NOMO-1 treated with DMSO at 0.1 percent for 48 hours (cell line): ENCODE data around the gene TAB2.

ENCODE experiments used
- DNase-seq: peaks from one replicate; lab custom pipeline; 2025; ENCODE audit not compliant: unreplicated experiment; lab: John Stamatoyannopoulos, UW

Gene TAB2

GRCh38 chr6:149405823-149406765 is 88.6 kb downstream of the TAB2 start:
- DNase-seq: peak; percentile 56

- no peak for DNase-seq
Observed at GRCh38 chr6:149409617-149410016, 92.1 kb downstream of the TAB2 start.

GRCh38 chr6:149410557-149410956 is 93.0 kb downstream of the TAB2 start:
- no peak for DNase-seq

- no peak for DNase-seq
Observed at GRCh38 chr6:149414009-149414408, 96.5 kb downstream of the TAB2 start.

- DNase-seq: no peak
Observed at GRCh38 chr6:149414821-149415220, 97.3 kb downstream of the TAB2 start.

- no peak for DNase-seq
Observed at GRCh38 chr6:149419696-149420404, 102.3 kb downstream of the TAB2 start.

GRCh38 chr6:149421132-149421531 is 103.6 kb downstream of the TAB2 start:
- DNase-seq: no peak

- DNase-seq: no peak
Observed at GRCh38 chr6:149422581-149422980, 105.1 kb downstream of the TAB2 start.

GRCh38 chr6:149423964-149424440 is 106.5 kb downstream of the TAB2 start:
- no peak for DNase-seq

GRCh38 chr6:149425224-149425623 is 107.7 kb downstream of the TAB2 start:
- DNase-seq: no peak

GRCh38 chr6:149425754-149426153 is 108.2 kb downstream of the TAB2 start:
- no peak for DNase-seq

GRCh38 chr6:149428606-149429005 is 111.1 kb downstream of the TAB2 start:
- DNase-seq: no peak

- no peak for DNase-seq
Observed at GRCh38 chr6:149429427-149430360, 112.2 kb downstream of the TAB2 start.

- peak; percentile 78 for DNase-seq
Observed at GRCh38 chr6:149431905-149432775, 114.6 kb downstream of the TAB2 start.

GRCh38 chr6:149433405-149433804 is 115.9 kb downstream of the TAB2 start:
- no peak for DNase-seq

GRCh38 chr6:149433881-149434280 is 116.4 kb downstream of the TAB2 start:
- DNase-seq: no peak

- DNase-seq: no peak
Observed at GRCh38 chr6:149435919-149436586, 118.5 kb downstream of the TAB2 start.

GRCh38 chr6:149436647-149437046 is 119.1 kb downstream of the TAB2 start:
- no peak for DNase-seq

GRCh38 chr6:149437212-149437611 is 119.7 kb downstream of the TAB2 start:
- no peak for DNase-seq
